ENCODE data around the gene RIOX2. TPM values are rescaled to one million over a fixed set of nuclear protein-coding genes. Genes with fewer than 3 reads are reported as not detected.
"Not testable (repeated sequence)": the region's sequence is repeated elsewhere in the genome, so short reads cannot be mapped to it uniquely, and the experiment has no call there.

RIOX2 gene
- total and polyA plus RNA-seq, 2 of the 8 experiments (the other 6 are each of a cell fraction or from before 2014, with no cell fraction given): 3.8 to 16.4 TPM

- H3K4me3 ChIP-seq (ENCODE audit: extremely low read depth in 1 of 4, insufficient read depth in 2 of 4, low read depth in 3 of 4, low read length in 4 of 4); H3K27me3 ChIP-seq (replicated peaks in 1 of 4; ENCODE audit: control insufficient read depth in 3 of 4, extremely low read depth in 1 of 4, insufficient read depth in 3 of 4, low read length in 3 of 4); H2AFZ ChIP-seq (ENCODE audit: low read length); H3K4ac ChIP-seq (replicated peaks; ENCODE audit: insufficient read length, low read depth, low read length); H3K18ac ChIP-seq (ENCODE audit: extremely low read depth, low read length); H3K9ac ChIP-seq (replicated peaks in 1 of 4; ENCODE audit: extremely low read depth in 1 of 4, low read depth in 3 of 4, low read length in 3 of 4); H3K23ac ChIP-seq (ENCODE audit: insufficient read length); H3K23me2 ChIP-seq (ENCODE audit: low read depth, low read length); H4K91ac ChIP-seq (replicated peaks; ENCODE audit: insufficient read length, low read length); H2BK15ac ChIP-seq (ENCODE audit: low read length); H3K14ac ChIP-seq (ENCODE audit: insufficient read length); H2BK120ac ChIP-seq (replicated peaks; ENCODE audit: low read depth, low read length); H4K20me1 ChIP-seq (replicated peaks in 1 of 2; ENCODE audit: control insufficient read depth in 1 of 2, insufficient read depth in 2 of 2, low read length in 2 of 2); H2AK5ac ChIP-seq (ENCODE audit: low read depth, low read length); H2BK20ac ChIP-seq (ENCODE audit: low read length); H3K9me3 ChIP-seq (ENCODE audit: insufficient read depth in 2 of 2, low read depth in 1 of 2, low read length in 1 of 2); H3K4me1 ChIP-seq (replicated peaks in 1 of 4; ENCODE audit: control insufficient read depth in 3 of 4, insufficient read depth in 4 of 4, low read length in 3 of 4); H3K56ac ChIP-seq (replicated peaks; ENCODE audit: insufficient read length, low read depth, low read length); H2BK5ac ChIP-seq (ENCODE audit: low read depth, low read length); H3K36me3 ChIP-seq (ENCODE audit: control insufficient read depth in 2 of 4, insufficient read depth in 4 of 4, low read length in 3 of 4); H3K79me2 ChIP-seq (ENCODE audit: control insufficient read depth in 1 of 2, insufficient read depth in 2 of 2, low read length in 2 of 2); H3K79me1 ChIP-seq (ENCODE audit: low read depth, low read length); H4K8ac ChIP-seq (ENCODE audit: extremely low read depth, insufficient read depth, low read length); FAIRE-seq; H2BK12ac ChIP-seq (ENCODE audit: low read depth, low read length); H4K5ac ChIP-seq (ENCODE audit: insufficient read length, low read depth, low read length): not testable (repeated sequence)
- Histone ChIP-seq H3K27ac (ENCODE audit: low read depth, low read length) (peak overlapping the region; percentile 63; the same call in 1 of the 2 replicates), H3K4me2 (ENCODE audit: insufficient read depth in 1 of 2, low read depth in 2 of 2, low read length in 2 of 2) (peak overlapping the region; percentile 11 to 42; a peak in 3 of 4 replicates)
- POLR2A ChIA-PET (ENCODE audit: partially characterized antibody): interaction anchor here (0.6 kb wide), 1 partner anchor 142 kb away, joined by 3 read pairs; no protein-coding TSS in a partner anchor
- 80% methylated on average over 19 of the region's 24 CpGs; no CpG with 5 or more reads in 1 of the 2 experiments for WGBS, 2 experiments (ENCODE audit: extremely low coverage in 1 of 2, insufficient coverage in 1 of 2, insufficient read length in 1 of 2, insufficient replicate concordance in 2 of 2, low coverage in 1 of 2, low lambda C conversion rate in 2 of 2, missing lambda C conversion rate in 1 of 2)
- CTCF ChIA-PET (ENCODE audit: partially characterized antibody): interaction anchor here (1.1 kb wide), 1 partner anchor 46 kb away, joined by 3 read pairs; no protein-coding TSS in a partner anchor
- peak in 1 of 2 experiments; percentile 66 for DNase-seq (ENCODE audit: low read depth in 1 of 2, low spot score in 2 of 2)
Observed at GRCh38 chr3:97910236-97910831, 61.9 kb downstream of the RIOX2 start.

GRCh38 chr3:97909830-97910229 lies 62.4 kb downstream of the RIOX2 start:
- H3K4ac ChIP-seq (replicated peaks; ENCODE audit: insufficient read length, low read depth, low read length); H3K9ac ChIP-seq (replicated peaks in 1 of 4; ENCODE audit: extremely low read depth in 1 of 4, low read depth in 3 of 4, low read length in 3 of 4); CTCF ChIA-PET (ENCODE audit: partially characterized antibody); H4K5ac ChIP-seq (ENCODE audit: insufficient read length, low read depth, low read length); H3K79me2 ChIP-seq (ENCODE audit: control insufficient read depth in 1 of 2, insufficient read depth in 2 of 2, low read length in 2 of 2); H3K23ac ChIP-seq (ENCODE audit: insufficient read length); H3K27me3 ChIP-seq (replicated peaks in 1 of 4; ENCODE audit: control insufficient read depth in 3 of 4, extremely low read depth in 1 of 4, insufficient read depth in 3 of 4, low read length in 3 of 4); H4K8ac ChIP-seq (ENCODE audit: extremely low read depth, insufficient read depth, low read length); H2AFZ ChIP-seq (ENCODE audit: low read length); H2BK15ac ChIP-seq (ENCODE audit: low read length); H3K4me3 ChIP-seq (ENCODE audit: extremely low read depth in 1 of 4, insufficient read depth in 2 of 4, low read depth in 3 of 4, low read length in 4 of 4); H4K20me1 ChIP-seq (replicated peaks in 1 of 2; ENCODE audit: control insufficient read depth in 1 of 2, insufficient read depth in 2 of 2, low read length in 2 of 2); H2BK5ac ChIP-seq (ENCODE audit: low read depth, low read length); H3K4me1 ChIP-seq (replicated peaks in 1 of 4; ENCODE audit: control insufficient read depth in 3 of 4, insufficient read depth in 4 of 4, low read length in 3 of 4); H2BK20ac ChIP-seq (ENCODE audit: low read length); POLR2A ChIA-PET (ENCODE audit: partially characterized antibody); H2BK120ac ChIP-seq (replicated peaks; ENCODE audit: low read depth, low read length); H4K91ac ChIP-seq (replicated peaks; ENCODE audit: insufficient read length, low read length); H3K79me1 ChIP-seq (ENCODE audit: low read depth, low read length); H3K23me2 ChIP-seq (ENCODE audit: low read depth, low read length); FAIRE-seq; H2BK12ac ChIP-seq (ENCODE audit: low read depth, low read length); H3K18ac ChIP-seq (ENCODE audit: extremely low read depth, low read length); DNase-seq (ENCODE audit: low read depth in 1 of 2, low spot score in 2 of 2); H2AK5ac ChIP-seq (ENCODE audit: low read depth, low read length); H3K27ac ChIP-seq (ENCODE audit: low read depth, low read length); H3K56ac ChIP-seq (replicated peaks; ENCODE audit: insufficient read length, low read depth, low read length); H3K36me3 ChIP-seq (ENCODE audit: control insufficient read depth in 2 of 4, insufficient read depth in 4 of 4, low read length in 3 of 4); H3K14ac ChIP-seq (ENCODE audit: insufficient read length); H3K9me3 ChIP-seq (ENCODE audit: insufficient read depth in 2 of 2, low read depth in 1 of 2, low read length in 1 of 2): not testable (repeated sequence)
- H3K4me2 ChIP-seq (ENCODE audit: insufficient read depth in 1 of 2, low read depth in 2 of 2, low read length in 2 of 2): 0 out of 4 replicates have a peak overlapping the region, but pooled peaks of 1 of the 2 experiments have one; percentile 11
- no CpG with 5 or more reads among the region's 3 CpGs for WGBS, 2 experiments (ENCODE audit: extremely low coverage in 1 of 2, insufficient coverage in 1 of 2, insufficient read length in 1 of 2, insufficient replicate concordance in 2 of 2, low coverage in 1 of 2, low lambda C conversion rate in 2 of 2, missing lambda C conversion rate in 1 of 2)
